EL (cell line): Measurements from ENCODE around the gene MYO1F.
"Not testable (repeated sequence)": the region's sequence is repeated elsewhere in the genome, so short reads cannot be mapped to it uniquely, and the experiment has no call there.

Source experiments
- DNase-seq: peaks from one replicate; pipeline ENCODE4 v3.0.0-alpha.2; 2016

Gene MYO1F

DNA sequence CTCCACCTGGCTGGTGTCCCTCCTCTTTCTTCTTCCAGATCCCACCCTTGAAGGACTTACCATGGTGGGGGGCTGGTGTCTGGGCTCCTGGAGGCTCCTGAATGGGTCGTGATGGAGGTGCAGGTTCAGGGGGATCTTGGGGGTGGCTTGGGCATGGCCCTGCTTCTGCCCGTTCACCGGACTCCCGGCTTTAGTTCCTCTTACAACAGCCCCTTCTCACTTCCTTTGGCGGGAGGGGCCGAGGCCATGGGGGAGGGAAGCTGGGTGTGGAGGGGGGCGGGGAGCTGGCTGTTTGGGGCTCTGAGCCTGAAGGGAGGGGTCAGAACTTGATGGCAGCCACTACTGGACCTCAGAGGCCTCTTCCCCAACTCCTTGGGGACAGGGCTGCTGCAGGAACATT is at the start of gene MYO1F:
MYO1F (minus strand) TSS at position 196 of the 400 bp plus-strand sequence; CDS start at position 63, 133 bp downstream.
- DNase-seq = no peak

- DNase-seq = no peak
These were observed 49.6 kb upstream of the MYO1F start for GRCh38 chr19:8626842-8627241.

GRCh38 chr19:8622886-8623285 is 45.6 kb upstream of the MYO1F start:
- not testable (repeated sequence) for DNase-seq

GRCh38 chr19:8618751-8619150 is 41.5 kb upstream of the MYO1F start:
- DNase-seq = peak; percentile 28

GRCh38 chr19:8617984-8618383 is 40.7 kb upstream of the MYO1F start:
- no peak for DNase-seq

GRCh38 chr19:8617325-8617724 is 40.1 kb upstream of the MYO1F start:
- not testable (repeated sequence) for DNase-seq

DNA sequence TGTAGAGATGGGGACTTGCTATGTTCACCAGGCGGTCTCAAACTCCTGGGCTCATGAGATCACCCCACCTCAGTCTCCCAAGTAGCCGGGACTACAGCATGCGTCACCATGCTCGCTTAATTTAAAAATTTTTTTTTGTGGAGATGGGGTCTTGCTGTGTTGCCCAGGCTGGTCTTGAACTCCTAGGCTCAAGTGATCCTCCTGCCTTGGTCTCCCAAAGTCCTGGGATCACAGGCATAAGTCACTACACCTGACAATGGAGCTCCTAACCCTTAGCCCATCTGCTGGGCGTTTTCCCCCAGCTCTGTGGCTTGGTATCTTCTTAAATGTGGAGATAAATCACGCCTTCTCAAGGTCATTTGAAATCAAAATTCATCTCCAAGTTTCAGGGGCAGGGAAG is 39.6 kb upstream of the MYO1F start:
- DNase-seq = no peak

DNA sequence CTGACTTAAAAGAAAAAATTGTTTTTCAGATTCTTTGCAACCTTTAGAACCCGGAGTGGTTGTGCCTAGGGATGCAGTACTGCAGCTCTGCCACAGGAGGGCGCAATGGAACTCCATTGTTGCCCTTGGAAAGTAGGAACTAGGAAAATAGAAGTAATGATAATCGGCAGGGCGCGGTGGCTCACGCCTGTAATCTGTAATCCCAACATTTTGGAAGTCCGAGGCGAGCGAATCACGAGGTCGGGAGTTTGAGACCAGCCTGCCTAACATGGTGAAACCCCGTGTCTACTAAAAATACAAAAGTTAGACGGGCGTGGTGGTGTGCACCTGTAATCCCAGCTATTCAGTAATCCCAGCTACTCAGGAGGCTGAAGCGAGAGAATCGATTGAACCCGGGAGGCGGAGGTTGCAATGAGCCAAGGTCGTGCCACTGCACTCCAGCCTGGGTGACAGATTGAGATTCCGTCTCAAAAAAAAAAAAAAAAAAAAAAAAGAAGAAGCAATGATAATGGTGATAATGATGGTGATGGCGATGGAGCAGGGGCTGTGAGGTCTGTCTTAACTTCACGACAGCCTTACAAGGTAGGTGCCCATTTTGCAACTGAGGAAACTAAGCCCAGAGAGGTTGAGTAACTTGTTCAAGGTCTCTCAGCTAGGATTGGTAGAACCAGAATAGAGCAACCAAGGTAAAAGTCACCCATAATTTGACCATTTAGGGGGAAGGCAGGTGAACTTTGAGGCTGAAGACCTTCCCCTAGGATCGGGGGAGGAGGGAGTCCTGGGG is 38.8 kb upstream of the MYO1F start:
- DNase-seq = peak; percentile 57

- DNase-seq = no peak
These were observed 37.8 kb upstream of the MYO1F start for GRCh38 chr19:8615024-8615423.

- DNase-seq = no peak
These were observed 37.2 kb upstream of the MYO1F start for GRCh38 chr19:8614455-8614854.

DNA sequence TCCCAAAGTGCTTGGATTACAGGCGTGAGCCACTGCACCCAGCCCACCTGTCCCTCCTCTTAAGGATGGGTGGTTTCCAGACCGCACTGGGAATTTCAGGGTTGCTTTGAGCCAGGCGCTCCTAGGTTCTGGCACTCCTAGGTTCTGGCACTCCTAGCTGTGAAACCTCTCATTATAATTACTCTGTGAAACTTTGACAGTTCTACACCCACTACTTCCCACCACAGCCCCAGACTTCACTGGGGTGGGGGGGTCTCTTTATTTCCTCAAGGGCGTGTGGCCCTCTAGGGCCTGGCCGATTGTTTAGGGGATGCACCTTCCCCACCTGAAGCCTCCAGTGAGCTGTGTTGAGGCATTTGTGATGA is 35.5 kb upstream of the MYO1F start:
- DNase-seq = no peak

DNA sequence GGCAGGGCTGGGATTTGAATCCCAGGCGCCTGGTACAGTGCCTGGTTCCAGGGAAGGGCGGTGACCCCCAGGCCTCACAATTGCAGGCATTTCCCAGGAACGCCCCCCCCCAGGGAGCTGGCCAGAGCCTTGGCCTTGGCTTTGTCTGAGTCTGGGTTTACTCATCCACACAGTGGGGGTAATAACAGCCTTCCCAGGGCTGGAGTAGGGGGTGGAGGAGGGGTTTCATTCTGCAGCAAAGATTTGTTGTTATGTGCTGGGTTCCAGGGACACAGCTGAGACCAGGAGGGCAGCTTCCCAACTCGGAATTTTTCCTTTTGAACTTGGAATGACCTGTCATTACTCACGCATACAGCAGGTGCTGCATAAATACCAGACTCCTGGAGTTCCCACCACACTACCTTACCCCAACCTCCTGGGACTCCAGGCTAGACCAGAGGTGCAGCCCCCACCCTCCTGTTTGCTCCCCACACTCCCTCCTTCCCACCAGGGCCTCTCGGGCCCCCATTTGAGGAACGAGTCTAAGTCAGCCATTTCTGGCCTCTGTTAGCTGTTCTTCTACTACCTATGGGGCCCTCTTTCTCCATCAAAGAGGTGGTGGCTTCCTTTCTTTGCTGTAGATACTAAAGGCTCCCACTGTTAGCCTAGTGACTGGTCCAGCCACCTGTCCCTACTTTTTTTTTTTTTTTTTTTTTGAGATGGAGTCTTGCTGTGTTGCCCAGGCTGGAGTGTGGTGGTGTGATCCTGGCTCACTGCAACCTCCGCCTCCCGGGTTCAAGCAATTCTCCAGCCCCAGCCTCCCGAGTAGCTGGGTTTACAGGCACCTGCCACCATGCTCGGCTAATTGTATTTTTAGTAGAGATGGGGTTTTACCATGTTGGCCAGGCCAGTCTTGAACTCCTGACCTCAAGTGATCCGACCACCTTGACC is 34.9 kb upstream of the MYO1F start:
- DNase-seq = peak; percentile 40

- DNase-seq = no peak
These were observed 34.2 kb upstream of the MYO1F start for GRCh38 chr19:8611391-8611876.

DNA sequence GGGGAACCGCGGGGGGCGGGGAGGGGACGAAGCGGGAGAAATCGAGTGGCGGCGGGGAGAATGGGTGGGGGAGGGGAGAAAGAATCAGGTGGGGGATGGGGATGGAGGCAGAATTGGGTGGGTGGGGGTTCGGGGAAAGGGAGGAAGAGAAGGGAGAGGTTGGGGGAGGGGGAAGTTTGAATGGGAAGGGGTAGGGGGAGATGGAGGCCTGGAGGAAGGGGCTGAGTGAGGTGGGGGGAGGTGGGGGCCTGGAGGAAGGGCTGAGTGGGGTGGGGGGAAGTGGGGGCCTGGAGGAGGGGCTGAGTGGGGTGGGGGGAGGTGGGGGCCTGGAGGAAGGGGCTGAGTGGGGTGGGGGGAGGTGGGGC is 33.7 kb upstream of the MYO1F start:
- no peak for DNase-seq

GRCh38 chr19:8610041-8610935 is 33.0 kb upstream of the MYO1F start, which contains the start of gene ADAMTS10:
Gene ADAMTS10 (minus strand): TSS chr19:8610715. CDS start chr19:8605710, 5,005 bp downstream.
- DNase-seq = peak; percentile 18

- DNase-seq = peak; percentile 40
These were observed 32.2 kb upstream of the MYO1F start for GRCh38 chr19:8609279-8610040.

- no peak for DNase-seq
These were observed 31.7 kb upstream of the MYO1F start for GRCh38 chr19:8608941-8609278.

DNA sequence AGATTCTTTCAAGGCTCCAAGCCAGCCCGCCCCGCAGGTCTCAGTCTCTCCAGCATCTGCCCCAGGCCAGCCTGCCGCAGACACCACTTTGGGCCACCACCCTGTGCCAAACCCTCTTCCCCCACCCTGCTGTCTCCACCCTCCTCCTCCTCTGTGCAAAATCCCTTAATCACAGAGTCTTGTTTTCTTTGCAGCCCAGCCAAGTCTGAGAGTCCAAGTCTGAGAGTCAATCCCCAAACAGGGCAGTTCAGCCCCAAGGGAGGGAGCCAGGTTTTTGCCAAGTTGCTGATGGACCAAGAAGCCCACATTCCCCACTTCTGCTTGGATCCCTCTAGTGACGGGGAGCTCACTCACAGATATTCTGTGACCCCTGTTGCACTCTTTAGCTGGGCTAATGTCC is 30.1 kb upstream of the MYO1F start:
- no peak for DNase-seq

DNA sequence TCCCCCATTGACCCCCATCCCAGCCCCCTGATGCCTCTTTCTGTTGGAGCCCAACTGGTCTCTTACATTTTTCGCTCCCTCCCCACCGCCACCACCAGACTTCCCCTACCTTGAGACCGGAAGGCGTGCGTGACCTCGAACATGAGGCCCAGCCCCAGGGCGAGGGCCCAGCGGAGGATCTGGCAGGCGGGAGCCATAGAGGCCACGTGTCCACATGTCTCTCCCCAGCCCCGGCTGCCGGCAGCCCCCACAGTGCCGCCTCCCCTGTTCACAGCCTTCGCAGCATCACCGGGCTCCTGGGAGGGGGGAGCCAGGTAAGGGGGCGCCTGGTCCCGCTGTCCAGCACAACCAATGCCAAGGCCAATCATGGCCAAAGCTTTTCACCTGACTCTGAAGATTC is 28.3 kb upstream of the MYO1F start:
- no peak for DNase-seq

DNA sequence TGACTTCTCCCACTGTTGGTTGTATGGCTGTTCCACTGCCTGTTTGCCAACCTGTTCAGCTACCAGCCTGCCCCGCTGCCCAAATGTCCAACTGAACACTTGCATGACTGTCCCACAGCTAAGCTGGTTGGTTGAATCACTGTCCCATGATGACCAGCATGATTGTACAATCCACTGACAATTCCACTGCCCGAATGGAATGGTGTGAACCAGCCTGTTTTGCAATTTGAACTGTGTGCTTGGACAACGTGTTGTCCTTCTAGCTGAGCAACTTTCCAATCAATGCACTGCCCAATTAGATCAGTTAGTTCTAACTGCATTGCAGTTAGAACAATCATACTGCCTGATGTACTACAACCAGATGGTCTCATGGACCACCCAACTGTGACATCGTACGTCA is 24.6 kb upstream of the MYO1F start:
- DNase-seq = no peak

DNA sequence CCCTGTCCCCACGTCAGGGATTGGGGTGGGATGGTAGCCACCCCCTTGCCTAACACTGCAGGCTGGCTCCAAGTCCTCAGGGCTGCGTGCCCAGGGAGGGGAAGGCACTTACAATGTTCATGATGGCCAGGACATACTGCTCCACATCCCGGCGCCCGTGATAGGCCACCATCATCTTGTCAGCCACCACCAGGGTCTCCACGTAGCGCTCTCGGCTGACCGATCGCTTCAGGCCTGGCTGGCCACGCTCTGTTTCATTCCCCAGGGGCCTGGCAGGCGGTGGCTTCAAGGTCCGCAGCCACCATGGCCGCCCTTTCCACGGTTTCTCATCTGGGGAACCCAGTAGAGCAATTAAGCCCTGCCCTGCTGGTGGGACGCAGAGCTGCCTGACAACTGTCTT is 23.6 kb upstream of the MYO1F start:
- no peak for DNase-seq

DNA sequence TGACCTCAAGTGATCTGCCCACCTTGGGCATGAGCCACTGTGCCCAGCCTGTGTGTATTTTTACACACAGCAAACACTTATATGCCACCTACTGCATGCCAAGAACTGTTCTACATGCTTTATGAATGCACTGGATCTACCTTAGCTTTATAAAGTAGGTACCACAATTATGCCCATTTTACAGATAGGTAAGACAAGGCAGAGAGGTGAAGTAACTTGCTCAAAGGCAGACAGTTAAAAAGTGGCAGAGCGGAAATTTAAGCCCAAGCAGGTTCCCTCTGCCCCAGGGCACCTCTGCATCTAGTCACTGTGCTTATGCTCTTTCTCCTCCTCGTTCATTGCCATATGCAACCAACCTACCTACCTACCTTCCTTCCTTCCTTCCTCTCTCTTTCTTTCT is 22.8 kb upstream of the MYO1F start:
- DNase-seq = no peak
